Measurements from ENCODE around the gene TMX4. TPM values are rescaled to one million over a fixed set of nuclear protein-coding genes. Genes with fewer than 3 reads are reported as not detected.
A peak's percentile ranks its signal among the peaks of the same experiment; 100 is the strongest.

Gene TMX4
- total and polyA plus RNA-seq, 11 donors, result 35.1 to 279 (median 103) TPM

DNA sequence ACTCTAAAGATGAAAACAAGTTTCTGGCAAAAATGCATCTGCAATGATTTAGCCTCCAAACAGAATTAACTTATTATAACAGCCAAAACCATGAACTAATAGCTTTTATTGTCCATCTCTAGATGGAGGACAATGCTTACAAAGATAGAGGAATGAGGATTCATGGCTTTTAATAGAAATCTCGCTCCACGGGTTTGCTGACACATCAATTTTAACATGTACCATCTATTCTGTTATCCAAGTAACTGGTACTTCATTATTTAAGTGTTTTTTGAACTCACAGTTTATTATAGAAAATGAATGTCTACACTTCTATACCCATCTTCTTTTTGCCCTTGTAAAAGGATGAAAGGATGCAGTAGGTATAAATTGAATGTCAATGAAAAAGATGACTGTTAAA lies 10.8 kb downstream of the TMX4 start:
- Histone ChIP-seq H3K4me3 (no peak overlapping the region), H3K27ac (no peak overlapping the region), H3K36me3 (peaks cover 0 to 39% (median 18%) of the 10 kb centered on the region in 9 donors), H3K27me3 (no peaks in the 10 kb centered on the region), H3K9me3 (no peaks in the 10 kb centered on the region), H3K4me1 (peaks cover 0 to 31% (median 8%) of the 10 kb centered on the region in 12 donors)
- DNase-seq (no peak), ATAC-seq (no peak)
- 84 to 92% (median 90%) methylated on average over 2 of the region's 2 CpGs for WGBS, 4 donors
- no peak for TF ChIP-seq CTCF (IDR thresholded peaks at IDR 0.05)
- no peak for TF ChIP-seq POLR2A (IDR thresholded peaks at IDR 0.05)
- intact Hi-C loops (cut with DNase I), result no loop called here

DNA sequence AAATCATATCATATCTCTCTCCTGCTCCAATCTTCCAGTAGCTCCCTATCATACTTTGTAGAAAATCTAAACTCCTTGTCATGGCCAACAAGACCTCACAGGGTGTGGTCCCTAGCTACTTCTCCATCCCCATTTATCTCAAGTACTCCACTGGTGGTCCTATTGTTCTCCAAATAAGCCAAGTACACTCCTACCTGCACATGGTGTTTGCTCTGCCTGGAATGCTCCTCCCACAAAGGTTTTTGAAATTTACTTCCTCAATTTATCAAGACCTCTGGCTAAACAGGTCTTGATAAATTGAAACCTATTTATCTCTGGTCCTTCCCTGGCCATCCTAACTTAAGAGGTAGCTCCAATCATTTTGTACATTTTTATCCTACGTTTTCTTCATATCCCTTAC lies 12.1 kb downstream of the TMX4 start:
- ATAC-seq (no peak), DNase-seq (no peak)
- H3K9me3 ChIP-seq, result no peaks in the 10 kb centered on the region
- H3K27me3 ChIP-seq, result no peaks in the 10 kb centered on the region
- H3K4me3 ChIP-seq, result no peak overlapping the region
- no peak overlapping the region for H3K27ac ChIP-seq
- WGBS, 4 donors, result 92 to 98% (median 95%) methylated on average over 1 of the region's 1 CpG
- H3K4me1 ChIP-seq, result peaks cover 0 to 21% (median under 1%) of the 10 kb centered on the region in 12 donors
- TF ChIP-seq POLR2A (IDR thresholded peaks at IDR 0.05), result no peak
- intact Hi-C loops (cut with DNase I), result no loop called here
- H3K36me3 ChIP-seq, result peaks cover 0 to 43% (median 19%) of the 10 kb centered on the region in 9 donors

DNA sequence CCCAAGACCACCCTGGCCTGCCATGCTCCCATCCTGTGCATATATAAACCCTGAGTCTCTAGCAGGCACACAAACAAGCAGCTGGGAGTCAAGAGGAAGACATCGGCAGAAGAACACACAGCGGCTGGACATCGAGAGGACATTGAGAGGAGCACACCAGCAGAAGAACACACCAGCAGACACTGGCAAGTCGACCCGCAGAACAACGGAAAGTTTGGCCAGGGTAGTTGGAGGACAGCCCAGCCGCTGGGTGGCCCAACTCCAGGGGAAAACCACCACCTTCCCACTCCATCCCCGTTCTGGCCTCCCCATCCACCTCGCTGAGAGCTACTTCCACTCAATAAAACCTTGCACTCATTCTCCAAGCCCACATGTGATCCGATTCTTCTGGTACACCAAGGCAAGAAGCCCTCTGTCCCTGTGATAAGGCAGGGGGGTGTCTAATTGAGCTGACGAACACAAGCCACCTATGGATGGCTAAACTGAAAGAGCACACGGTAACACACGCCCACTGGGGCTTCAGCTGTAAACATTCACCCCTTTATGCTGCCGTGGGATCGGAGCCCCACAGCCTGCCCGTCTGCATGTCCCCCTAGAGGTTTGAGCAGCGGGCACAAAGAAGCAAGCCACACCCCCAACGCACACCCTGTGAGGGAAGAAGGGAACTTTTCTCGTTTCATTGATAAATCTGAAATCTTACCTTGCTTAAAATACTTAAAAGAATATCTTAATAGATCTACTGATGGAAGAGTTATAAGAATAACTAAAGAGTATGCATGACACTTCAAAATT lies 13.8 kb downstream of the TMX4 start:
- Histone ChIP-seq H3K4me1 (peaks cover 0 to 17% (median 0%) of the 10 kb centered on the region in 12 donors), H3K36me3 (peaks cover 0 to 51% (median 23%) of the 10 kb centered on the region in 9 donors), H3K27ac (no peak overlapping the region), H3K9me3 (no peaks in the 10 kb centered on the region), H3K27me3 (no peaks in the 10 kb centered on the region), H3K4me3 (no peak overlapping the region)
- 79 to 89% (median 84%) methylated on average over 19 of the region's 19 CpGs for WGBS, 4 donors
- DNase-seq, result peak in 1 of 5 donors; percentile 32
- intact Hi-C loops (cut with DNase I), result no loop called here
- TF ChIP-seq POLR2A (IDR thresholded peaks at IDR 0.05) (no peak), CTCF (IDR thresholded peaks at IDR 0.05) (no peak)
- peak in 2 of 4 donors; percentile 54 to 64 for ATAC-seq

DNA sequence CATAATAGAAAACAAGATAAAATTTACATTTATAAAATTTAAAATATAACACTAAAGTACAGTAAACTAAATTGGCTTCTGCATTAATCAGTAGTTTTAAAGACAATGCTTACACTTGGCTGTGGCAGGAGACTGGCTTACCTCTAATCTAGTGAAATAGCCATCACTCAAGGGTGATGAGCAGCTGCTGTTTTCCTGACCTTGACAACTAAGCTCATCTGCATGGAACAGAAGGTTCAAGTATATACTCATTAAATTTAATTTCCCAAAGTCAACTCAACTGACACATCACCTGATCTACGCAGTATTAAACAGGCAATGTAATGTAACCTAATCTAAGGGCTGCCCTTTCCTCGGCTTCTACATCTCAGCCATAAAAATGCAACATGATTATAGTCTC lies 14.5 kb downstream of the TMX4 start:
- ATAC-seq (peak in 2 of 4 donors; percentile 15 to 52), DNase-seq (no peak)
- WGBS, 4 donors, result 33 to 63% (median 51%) methylated on average over 2 of the region's 2 CpGs
- H3K9me3 ChIP-seq, result no peaks in the 10 kb centered on the region
- peaks cover 0 to 17% (median 0%) of the 10 kb centered on the region in 12 donors for H3K4me1 ChIP-seq
- no peaks in the 10 kb centered on the region for H3K27me3 ChIP-seq
- no peak overlapping the region for H3K27ac ChIP-seq
- TF ChIP-seq POLR2A (IDR thresholded peaks at IDR 0.05) (no peak), CTCF (IDR thresholded peaks at IDR 0.05) (no peak)
- H3K4me3 ChIP-seq, result no peak overlapping the region
- peaks cover 0 to 56% (median 29%) of the 10 kb centered on the region in 9 donors for H3K36me3 ChIP-seq
- intact Hi-C loops (cut with DNase I), result no loop called here
